IPS DF 6.9 (cell line): ENCODE results near the gene RBM15B.

Experiments
- DNase-seq: peaks from one replicate; pipeline ENCODE4 v3.0.0-alpha.2; 2013; ENCODE audit warnings: low read depth, low spot score
- H3K27ac ChIP-seq: one replicate; pipeline ENCODE4 v1.5.1; 2013; ENCODE audit warnings: low read length, control low read depth
- H3K27me3 ChIP-seq: 2 replicates; pipeline ENCODE4 v1.6.1; 2013; ENCODE audit warnings: mild to moderate bottlenecking, low read length; ENCODE audit not compliant: control insufficient read depth, insufficient read depth
- H3K36me3 ChIP-seq: 2 replicates; pipeline ENCODE4 v1.6.1; 2013; ENCODE audit warnings: low read length; ENCODE audit not compliant: control insufficient read depth, insufficient read depth
- H3K4me1 ChIP-seq: 2 replicates; pipeline ENCODE4 v1.6.1; 2013; ENCODE audit warnings: low read length; ENCODE audit not compliant: control insufficient read depth, insufficient read depth
- H3K4me3 ChIP-seq: 2 replicates; pipeline ENCODE4 v1.5.1; 2013; ENCODE audit warnings: mild to moderate bottlenecking, low read length
- H3K9me3 ChIP-seq: 2 replicates; pipeline ENCODE4 v1.6.1; 2013; ENCODE audit warnings: low read length, inconsistent platforms; ENCODE audit not compliant: control insufficient read depth, insufficient read depth
- WGBS: extraction: QIAGEN DNeasy Blood & Tissue Kit; methylation state at CpG from one replicate; pipeline ENCODE4 v1.1.7; 2013; ENCODE audit warnings: mixed read lengths, missing lambda C conversion rate; ENCODE audit not compliant: insufficient read length, insufficient coverage; 5-methylcytosine and 5-hydroxymethylcytosine counted together

Gene RBM15B, protein sequence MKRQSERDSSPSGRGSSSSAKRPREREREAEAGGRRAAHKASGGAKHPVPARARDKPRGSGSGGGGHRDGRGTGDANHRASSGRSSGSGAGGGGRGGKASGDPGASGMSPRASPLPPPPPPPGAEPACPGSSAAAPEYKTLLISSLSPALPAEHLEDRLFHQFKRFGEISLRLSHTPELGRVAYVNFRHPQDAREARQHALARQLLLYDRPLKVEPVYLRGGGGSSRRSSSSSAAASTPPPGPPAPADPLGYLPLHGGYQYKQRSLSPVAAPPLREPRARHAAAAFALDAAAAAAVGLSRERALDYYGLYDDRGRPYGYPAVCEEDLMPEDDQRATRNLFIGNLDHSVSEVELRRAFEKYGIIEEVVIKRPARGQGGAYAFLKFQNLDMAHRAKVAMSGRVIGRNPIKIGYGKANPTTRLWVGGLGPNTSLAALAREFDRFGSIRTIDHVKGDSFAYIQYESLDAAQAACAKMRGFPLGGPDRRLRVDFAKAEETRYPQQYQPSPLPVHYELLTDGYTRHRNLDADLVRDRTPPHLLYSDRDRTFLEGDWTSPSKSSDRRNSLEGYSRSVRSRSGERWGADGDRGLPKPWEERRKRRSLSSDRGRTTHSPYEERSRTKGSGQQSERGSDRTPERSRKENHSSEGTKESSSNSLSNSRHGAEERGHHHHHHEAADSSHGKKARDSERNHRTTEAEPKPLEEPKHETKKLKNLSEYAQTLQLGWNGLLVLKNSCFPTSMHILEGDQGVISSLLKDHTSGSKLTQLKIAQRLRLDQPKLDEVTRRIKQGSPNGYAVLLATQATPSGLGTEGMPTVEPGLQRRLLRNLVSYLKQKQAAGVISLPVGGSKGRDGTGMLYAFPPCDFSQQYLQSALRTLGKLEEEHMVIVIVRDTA

DNA sequence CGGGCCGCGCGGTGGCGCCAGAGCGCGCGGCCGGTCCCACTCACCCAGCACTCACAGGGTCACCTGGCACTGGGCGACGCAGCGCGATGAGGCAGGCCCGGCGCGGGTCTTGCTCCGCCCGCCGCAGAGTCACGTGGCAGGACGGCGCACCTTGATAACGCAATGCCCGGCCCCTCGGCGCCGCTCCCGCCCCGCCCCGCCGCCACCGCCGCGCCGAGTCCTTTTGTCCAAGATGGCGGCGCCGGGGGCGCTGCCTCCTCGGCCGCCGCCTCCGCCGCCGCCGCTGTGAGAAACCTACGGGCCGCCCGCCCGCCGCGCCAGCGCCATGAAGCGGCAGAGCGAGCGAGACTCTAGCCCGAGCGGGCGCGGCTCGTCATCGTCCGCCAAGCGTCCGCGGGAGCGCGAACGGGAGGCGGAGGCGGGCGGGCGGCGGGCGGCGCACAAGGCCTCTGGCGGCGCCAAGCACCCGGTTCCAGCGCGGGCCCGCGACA is at the start of gene RBM15B:
Gene RBM15B, plus strand, starts transcription at position 211 of the 491 bp plus-strand sequence. Its CDS starts 115 bp downstream, at position 326.
- no peak within 1 kb of the TSS for H3K27ac ChIP-seq
- peak within 1 kb of the TSS; percentile 75 for H3K4me3 ChIP-seq
- DNase-seq = no peak
- no peaks in the 10 kb centered on the region for H3K4me1 ChIP-seq
- H3K27me3 ChIP-seq = no peaks in the 10 kb centered on the region
- H3K9me3 ChIP-seq = no peaks in the 10 kb centered on the region
- no CpG with 5 or more reads among the region's 83 CpGs for WGBS
- peaks cover 43% of the 10 kb centered on the region for H3K36me3 ChIP-seq

DNA sequence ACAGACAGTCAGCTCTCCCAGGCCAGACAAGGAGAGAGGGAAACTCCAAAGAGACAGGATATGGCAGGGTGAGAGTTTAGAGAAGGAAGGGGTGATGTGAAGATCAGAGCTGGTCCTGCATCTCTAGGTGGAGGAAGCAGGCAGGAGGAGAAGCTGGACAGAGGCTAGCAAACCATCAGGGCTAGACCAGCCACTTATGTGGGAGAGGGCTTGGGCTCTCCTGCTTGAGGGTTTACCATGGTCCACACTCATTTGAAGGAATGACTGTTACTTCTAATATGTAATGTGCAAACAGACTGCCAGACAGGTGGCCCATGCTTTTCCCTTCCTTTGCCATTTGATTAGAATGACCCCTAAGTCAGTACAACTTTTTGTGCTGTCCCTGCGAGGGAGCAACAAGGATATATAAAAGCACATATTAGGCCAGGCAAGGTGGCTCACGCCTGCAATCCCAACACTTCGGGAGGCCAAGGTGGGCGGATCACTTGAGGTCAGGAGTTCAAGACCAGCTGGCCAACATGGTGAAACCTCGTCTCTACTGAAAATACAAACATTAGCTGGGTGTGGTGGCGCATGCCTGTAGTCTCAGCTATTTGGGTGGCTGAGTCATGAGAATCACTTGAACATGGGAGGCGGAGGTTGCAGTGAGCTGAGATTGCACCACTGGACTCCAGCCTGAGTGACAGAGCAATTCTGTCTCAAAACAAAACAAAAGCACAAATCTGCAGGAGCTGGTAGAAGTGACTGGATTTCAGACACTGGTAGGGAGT is 47.0 kb upstream of the RBM15B start:
- no peak overlapping the region for H3K27ac ChIP-seq
- no peaks in the 10 kb centered on the region for H3K36me3 ChIP-seq
- no peak overlapping the region for H3K4me3 ChIP-seq
- H3K27me3 ChIP-seq = no peaks in the 10 kb centered on the region
- H3K4me1 ChIP-seq = no peaks in the 10 kb centered on the region
- no peaks in the 10 kb centered on the region for H3K9me3 ChIP-seq
- DNase-seq = no peak
- no CpG with 5 or more reads among the region's 7 CpGs for WGBS

DNA sequence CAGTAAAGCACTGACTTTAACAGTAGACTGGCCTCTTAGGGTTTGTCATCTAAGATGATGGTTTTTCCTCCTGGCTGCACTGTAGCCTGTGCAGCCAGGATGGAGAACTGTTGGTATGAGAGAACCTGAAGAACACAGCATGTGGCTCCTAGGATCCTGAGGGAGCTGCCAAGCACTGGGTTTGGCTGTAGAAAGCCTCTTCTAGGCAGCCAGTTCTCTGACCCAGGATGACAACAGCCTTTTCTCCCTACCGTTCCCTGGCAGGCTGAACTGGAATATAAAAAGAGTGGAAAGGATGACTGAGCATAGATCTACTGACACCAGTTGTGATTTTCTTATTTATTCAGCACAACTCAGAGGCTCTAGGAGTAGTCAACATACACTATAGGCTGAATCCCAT is 40.3 kb upstream of the RBM15B start:
- Histone ChIP-seq H3K9me3 (no peaks in the 10 kb centered on the region), H3K4me1 (no peaks in the 10 kb centered on the region), H3K27me3 (no peaks in the 10 kb centered on the region), H3K36me3 (no peaks in the 10 kb centered on the region), H3K27ac (no peak overlapping the region), H3K4me3 (no peak overlapping the region)
- no peak for DNase-seq
- no CpG with 5 or more reads among the region's 1 CpG for WGBS

DNA sequence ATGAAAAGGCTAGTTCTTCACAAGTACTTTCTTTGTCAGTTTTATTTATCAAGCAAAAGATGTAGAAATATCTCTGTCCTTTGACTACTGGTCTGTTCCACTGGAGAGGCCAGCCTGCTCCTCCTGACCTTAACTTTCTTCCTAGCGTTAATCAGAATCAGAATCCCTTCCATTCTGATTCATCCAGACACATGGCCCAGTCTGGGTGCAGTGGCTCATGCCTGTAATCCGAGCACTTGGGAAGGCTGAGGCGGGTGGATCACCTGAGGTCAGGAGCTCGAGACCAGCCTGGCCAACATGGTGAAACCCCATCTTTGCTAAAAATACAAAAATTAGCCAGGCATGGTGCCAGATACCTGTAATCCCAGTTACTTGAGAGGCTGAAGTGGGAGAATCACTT is 38.0 kb upstream of the RBM15B start:
- H3K27me3 ChIP-seq = no peaks in the 10 kb centered on the region

DNA sequence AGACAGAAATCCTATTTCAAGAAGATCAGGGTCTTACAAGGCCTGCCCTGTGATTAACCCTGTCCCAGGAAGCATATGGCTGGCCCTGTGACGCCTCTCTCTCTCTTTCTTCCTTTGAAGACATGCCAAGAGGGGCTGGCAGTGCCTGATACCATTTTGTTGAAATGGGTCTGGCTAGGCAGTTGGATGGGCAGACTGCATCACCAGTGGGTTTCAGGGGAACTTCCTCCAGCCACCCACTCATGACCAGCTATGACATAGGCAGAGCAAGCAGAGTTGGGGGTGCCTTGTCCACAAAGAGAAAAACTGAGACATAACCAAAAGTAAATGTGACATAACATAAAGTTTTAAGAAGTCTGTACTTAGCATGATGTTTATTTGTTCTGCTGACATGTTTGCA is 37.4 kb upstream of the RBM15B start:
- no CpG with 5 or more reads among the region's 1 CpG for WGBS
- Histone ChIP-seq H3K27me3 (no peaks in the 10 kb centered on the region), H3K9me3 (no peaks in the 10 kb centered on the region), H3K4me1 (no peaks in the 10 kb centered on the region), H3K36me3 (peaks cover 3% of the 10 kb centered on the region; the same call in 1 of the 2 replicates), H3K27ac (no peak overlapping the region), H3K4me3 (no peak overlapping the region)
- no peak for DNase-seq

More for the DNA sequence above, 38.0 kb upstream of the RBM15B start:
- no peak overlapping the region for H3K4me3 ChIP-seq
- DNase-seq = no peak
- no peaks in the 10 kb centered on the region for H3K9me3 ChIP-seq
- no peaks in the 10 kb centered on the region for H3K4me1 ChIP-seq
- WGBS = no CpG with 5 or more reads among the region's 4 CpGs
- peaks cover 3% of the 10 kb centered on the region; the same call in 1 of the 2 replicates for H3K36me3 ChIP-seq
- no peak overlapping the region for H3K27ac ChIP-seq

DNA sequence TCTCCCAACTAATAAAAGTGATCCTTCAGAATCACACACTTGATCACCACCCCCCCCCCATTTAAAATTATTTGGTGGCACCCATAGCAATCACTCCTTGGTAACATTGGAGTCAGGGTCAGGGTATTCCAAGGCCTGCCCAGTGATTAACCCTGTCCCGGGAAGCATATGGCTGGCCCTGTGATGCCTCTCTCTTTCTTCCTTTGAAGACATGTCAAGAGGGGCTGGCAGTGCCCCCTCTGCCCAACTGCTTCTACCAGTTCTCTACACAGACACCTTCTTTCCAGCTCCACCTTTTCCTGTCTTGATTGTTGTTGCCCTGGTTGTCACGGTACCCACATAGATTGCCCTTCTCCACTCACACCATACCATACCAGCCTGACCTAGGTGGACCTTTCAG is 36.9 kb upstream of the RBM15B start:
- no peaks in the 10 kb centered on the region for H3K9me3 ChIP-seq
- no peak overlapping the region for H3K27ac ChIP-seq
- no peaks in the 10 kb centered on the region for H3K4me1 ChIP-seq
- peaks cover 3% of the 10 kb centered on the region; the same call in 1 of the 2 replicates for H3K36me3 ChIP-seq
- no CpG with 5 or more reads among the region's 2 CpGs for WGBS
- no peak for DNase-seq
- no peaks in the 10 kb centered on the region for H3K27me3 ChIP-seq
- H3K4me3 ChIP-seq = no peak overlapping the region

DNA sequence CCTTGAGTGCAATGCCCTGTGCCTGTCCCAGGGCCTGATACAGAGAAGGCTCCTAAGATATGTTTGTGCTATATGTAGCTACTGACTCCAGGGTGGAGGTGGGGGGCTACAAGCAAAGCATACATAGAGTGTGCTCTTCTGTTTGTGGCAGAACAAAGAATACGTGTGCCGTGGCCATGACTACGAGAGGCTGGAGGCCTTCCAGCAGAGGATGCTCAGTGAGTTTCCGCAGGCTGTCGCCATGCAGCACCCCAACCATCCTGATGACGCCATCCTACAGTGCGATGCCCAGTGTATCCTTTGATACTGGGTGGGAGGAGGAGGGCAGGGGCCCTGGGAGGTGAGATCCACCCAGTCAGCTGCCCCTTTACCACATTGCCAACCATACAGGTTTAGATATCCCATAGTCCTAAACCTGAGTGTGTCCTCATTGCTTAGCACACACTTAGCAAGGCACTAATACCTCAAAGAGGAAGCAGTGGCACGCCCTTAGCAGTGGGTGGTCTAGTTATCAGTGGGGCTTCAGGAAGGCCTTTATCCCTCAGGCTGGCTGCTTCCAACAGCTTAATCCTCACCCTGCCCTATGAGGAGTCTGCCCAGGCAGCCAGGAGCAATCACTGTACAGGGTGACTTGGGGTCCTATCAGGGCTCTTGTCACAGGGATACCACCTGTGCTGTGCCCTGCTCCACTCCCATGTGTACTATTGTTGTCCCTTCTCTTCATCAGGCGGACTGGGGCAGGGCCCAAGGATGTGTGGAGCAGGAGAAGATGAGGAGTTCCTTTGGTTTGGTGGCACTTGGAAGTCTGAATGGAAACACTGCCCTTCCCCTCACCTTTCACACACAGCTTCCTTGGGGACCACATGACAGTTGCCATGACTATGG is 36.1 kb upstream of the RBM15B start:
- no CpG with 5 or more reads among the region's 9 CpGs for WGBS

DNA sequence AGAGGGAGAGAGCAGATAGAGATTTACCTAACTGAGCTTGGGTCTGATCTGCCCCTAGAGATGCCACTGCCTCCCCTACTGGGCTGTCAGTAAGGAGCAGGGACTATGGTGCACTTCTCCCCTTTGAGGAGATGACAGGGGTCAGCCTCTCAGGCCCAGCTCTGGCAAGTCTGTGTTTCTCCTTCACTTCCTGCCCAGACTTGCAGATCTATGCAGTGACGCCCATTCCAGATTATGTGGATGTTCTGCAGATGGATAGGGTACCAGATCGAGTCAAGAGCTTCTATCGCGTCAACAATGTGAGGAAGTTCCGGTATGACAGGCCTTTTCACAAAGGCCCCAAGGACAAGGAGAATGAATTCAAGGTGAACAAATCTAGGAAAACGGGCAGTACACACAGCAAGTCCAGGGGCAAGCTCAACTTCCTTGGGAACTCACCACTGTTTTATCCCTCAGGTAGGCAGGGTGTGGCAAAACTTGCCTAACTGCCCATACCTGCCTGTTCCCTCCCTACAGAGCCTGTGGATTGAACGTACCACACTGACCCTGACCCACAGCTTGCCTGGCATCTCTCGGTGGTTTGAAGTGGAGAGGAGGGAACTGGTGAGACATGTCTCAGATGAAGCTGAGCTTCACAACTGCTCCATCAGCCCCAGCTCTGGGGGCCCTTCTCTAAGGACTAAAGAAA is 35.0 kb upstream of the RBM15B start:
- H3K36me3 ChIP-seq = peaks cover 3% of the 10 kb centered on the region; the same call in 1 of the 2 replicates
- H3K4me3 ChIP-seq = no peak overlapping the region
- WGBS = no CpG with 5 or more reads among the region's 8 CpGs
- no peak overlapping the region for H3K27ac ChIP-seq
- no peaks in the 10 kb centered on the region for H3K27me3 ChIP-seq
- no peaks in the 10 kb centered on the region for H3K9me3 ChIP-seq
- no peak for DNase-seq
- no peaks in the 10 kb centered on the region for H3K4me1 ChIP-seq

More for the DNA sequence above, 36.1 kb upstream of the RBM15B start:
- no peak overlapping the region for H3K27ac ChIP-seq
- H3K9me3 ChIP-seq = no peaks in the 10 kb centered on the region
- no peak overlapping the region for H3K4me3 ChIP-seq
- no peak for DNase-seq
- H3K4me1 ChIP-seq = no peaks in the 10 kb centered on the region
- H3K27me3 ChIP-seq = no peaks in the 10 kb centered on the region
- peaks cover 3% of the 10 kb centered on the region; the same call in 1 of the 2 replicates for H3K36me3 ChIP-seq

DNA sequence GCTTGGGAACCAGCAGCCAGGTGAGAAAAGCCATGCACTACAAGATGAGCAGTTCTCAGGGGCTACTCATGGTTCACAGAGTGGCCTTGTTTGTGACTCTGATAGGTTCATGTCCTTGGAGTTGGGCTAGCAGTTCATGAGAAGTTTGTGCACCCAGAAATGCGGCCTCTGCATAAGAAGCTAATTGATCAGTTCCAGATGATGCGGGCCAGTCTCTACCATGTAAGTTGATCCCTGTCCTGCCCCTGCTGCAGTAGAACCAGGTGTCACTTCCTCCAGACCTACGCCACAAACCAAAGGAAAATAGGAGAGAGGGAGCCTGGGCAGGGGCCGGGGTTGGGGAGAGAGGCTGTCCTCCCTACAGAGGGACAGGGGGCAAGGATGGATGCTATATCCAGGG is 33.2 kb upstream of the RBM15B start:
- Histone ChIP-seq H3K4me1 (no peaks in the 10 kb centered on the region), H3K27me3 (no peaks in the 10 kb centered on the region), H3K4me3 (no peak overlapping the region), H3K9me3 (no peaks in the 10 kb centered on the region), H3K27ac (no peak overlapping the region), H3K36me3 (peaks cover 3% of the 10 kb centered on the region; the same call in 1 of the 2 replicates)
- DNase-seq = no peak
- WGBS = no CpG with 5 or more reads among the region's 4 CpGs
